Adipose tissue (tissue), 3 donors: ENCODE measurements around the gene IDE. TPM values are rescaled to one million over a fixed set of nuclear protein-coding genes. Genes with fewer than 3 reads are reported as not detected.
"Not testable (repeated sequence)": the region's sequence is repeated elsewhere in the genome, so short reads cannot be mapped to it uniquely, and the experiment has no call there.

ENCODE experiments used
- H3K27ac ChIP-seq: one replicate; pipeline ENCODE4 v1.5.1; 2013; ENCODE audit warnings: low read depth, low read length
- WGBS, 3 donors: extraction: QIAGEN DNeasy Blood & Tissue Kit; methylation state at CpG; one replicate each; pipeline ENCODE4 v1.1.7; 2013; 5-methylcytosine and 5-hydroxymethylcytosine counted together
- polyA plus RNA-seq, 3 donors: library from polyadenylated mRNA; stranded (reverse); fragments of 200-250 nt; gene quantifications; one replicate each; pipeline ENCODE4 v1.2.3, GENCODE V29; 2013
- donor health status: healthy with polysubstance abuse.
- donor health status: Bipolar disorder and iron deficiency.
- donor health status: healthy.

Gene IDE
- polyA plus RNA-seq, 3 donors = 6.2 to 8.4 (median 6.4) TPM

GRCh38 chr10:92571649-92572048 lies 2.2 kb downstream of the IDE start:
- WGBS, 3 donors = 30 to 74% (median 70%) methylated on average over 2 of the region's 2 CpGs
- H3K27ac ChIP-seq = no peak overlapping the region

- 93 to 97% (median 95%) methylated on average over 5 of the region's 5 CpGs for WGBS, 3 donors
- not testable (repeated sequence) for H3K27ac ChIP-seq
These were observed 4.2 kb downstream of the IDE start for GRCh38 chr10:92569663-92570062.

GRCh38 chr10:92569071-92569470 lies 4.8 kb downstream of the IDE start:
- WGBS, 3 donors = 71 to 87% (median 86%) methylated on average over 2 of the region's 2 CpGs
- no peak overlapping the region for H3K27ac ChIP-seq

- WGBS, 3 donors = 89 to 94% (median 90%) methylated on average over 4 of the region's 4 CpGs
- H3K27ac ChIP-seq = no peak overlapping the region
These were observed 5.8 kb downstream of the IDE start for GRCh38 chr10:92567952-92568600.

GRCh38 chr10:92562424-92562823 lies 11.5 kb downstream of the IDE start:
- H3K27ac ChIP-seq = no peak overlapping the region

- no peak overlapping the region for H3K27ac ChIP-seq
- 95 to 97% (median 96%) methylated on average over 4 of the region's 4 CpGs for WGBS, 3 donors
These were observed 14.8 kb downstream of the IDE start for GRCh38 chr10:92559046-92559445.

GRCh38 chr10:92553959-92554358 lies 19.9 kb downstream of the IDE start:
- WGBS, 3 donors = 96 to 100% (median 100%) methylated on average over 2 of the region's 2 CpGs
- H3K27ac ChIP-seq = no peak overlapping the region

GRCh38 chr10:92552310-92552709 lies 21.6 kb downstream of the IDE start:
- 83 to 98% (median 95%) methylated on average over 5 of the region's 5 CpGs for WGBS, 3 donors
- no peak overlapping the region for H3K27ac ChIP-seq

- no peak overlapping the region for H3K27ac ChIP-seq
- 64 to 91% (median 65%) methylated on average over 2 of the region's 2 CpGs for WGBS, 3 donors
These were observed 23.0 kb downstream of the IDE start for GRCh38 chr10:92550924-92551323.

GRCh38 chr10:92547676-92548075 lies 26.2 kb downstream of the IDE start:
- 87 to 91% (median 89%) methylated on average over 4 of the region's 4 CpGs for WGBS, 3 donors
- no peak overlapping the region for H3K27ac ChIP-seq

- WGBS, 3 donors = 88 to 97% (median 90%) methylated on average over 1 of the region's 1 CpG
- H3K27ac ChIP-seq = no peak overlapping the region
These were observed 28.3 kb downstream of the IDE start for GRCh38 chr10:92545556-92545955.

- no peak overlapping the region for H3K27ac ChIP-seq
- WGBS, 3 donors = 48 to 64% (median 58%) methylated on average over 3 of the region's 3 CpGs
These were observed 29.6 kb downstream of the IDE start for GRCh38 chr10:92544296-92544695.

- H3K27ac ChIP-seq = no peak overlapping the region
- WGBS, 3 donors = 93 to 95% (median 94%) methylated on average over 5 of the region's 5 CpGs
These were observed 31.4 kb downstream of the IDE start for GRCh38 chr10:92542458-92542857.

- no peak overlapping the region for H3K27ac ChIP-seq
These were observed 32.3 kb downstream of the IDE start for GRCh38 chr10:92541583-92541982.

GRCh38 chr10:92538231-92538958 lies 35.5 kb downstream of the IDE start:
- no peak overlapping the region for H3K27ac ChIP-seq
- 56 to 76% (median 67%) methylated on average over 4 of the region's 4 CpGs for WGBS, 3 donors

- 71 to 85% (median 81%) methylated on average over 2 of the region's 2 CpGs for WGBS, 3 donors
- no peak overlapping the region for H3K27ac ChIP-seq
These were observed 42.9 kb downstream of the IDE start for GRCh38 chr10:92530891-92531535.

GRCh38 chr10:92530421-92530820 lies 43.5 kb downstream of the IDE start:
- WGBS, 3 donors = 75 to 83% (median 76%) methylated on average over 1 of the region's 1 CpG
- H3K27ac ChIP-seq = no peak overlapping the region

GRCh38 chr10:92527716-92528115 lies 46.2 kb downstream of the IDE start:
- H3K27ac ChIP-seq = no peak overlapping the region
- WGBS, 3 donors = 68 to 89% (median 88%) methylated on average over 11 of the region's 11 CpGs

- no peak overlapping the region for H3K27ac ChIP-seq
- 45 to 97% (median 96%) methylated on average over 3 of the region's 3 CpGs for WGBS, 3 donors
These were observed 50.3 kb downstream of the IDE start for GRCh38 chr10:92523639-92524038.
